GM21528 (cell line): ENCODE results near the gene TTLL11.

Experiments used
- ATAC-seq: cut with Tn5 transposase; IDR thresholded peaks from one replicate; pipeline ENCODE4 v1.9.1; 2021; ENCODE audit warnings: mild to moderate bottlenecking, moderate library complexity; ENCODE audit not compliant: unreplicated experiment, low FRiP score

The TTLL11 gene

DNA sequence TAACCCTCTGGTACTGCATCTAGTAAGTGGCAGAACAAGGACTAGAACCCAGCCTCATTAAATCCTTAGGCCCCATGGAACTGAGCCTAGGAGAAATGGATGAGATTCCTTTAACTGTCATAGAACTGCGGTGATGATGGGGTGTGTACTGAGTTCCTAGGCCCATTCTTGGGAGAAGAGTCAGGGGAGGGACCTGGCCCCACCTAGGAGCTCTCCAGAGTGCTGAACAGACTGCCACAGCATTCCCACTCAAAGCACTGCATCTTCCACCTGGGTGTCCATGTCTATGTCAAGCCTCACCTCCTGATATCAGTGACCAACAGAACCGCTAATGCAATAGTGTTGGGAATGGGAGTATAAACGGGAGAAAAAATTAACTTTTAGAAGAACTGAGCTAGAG, 36.6 kb downstream of the TTLL11 start:
- no peak for ATAC-seq

DNA sequence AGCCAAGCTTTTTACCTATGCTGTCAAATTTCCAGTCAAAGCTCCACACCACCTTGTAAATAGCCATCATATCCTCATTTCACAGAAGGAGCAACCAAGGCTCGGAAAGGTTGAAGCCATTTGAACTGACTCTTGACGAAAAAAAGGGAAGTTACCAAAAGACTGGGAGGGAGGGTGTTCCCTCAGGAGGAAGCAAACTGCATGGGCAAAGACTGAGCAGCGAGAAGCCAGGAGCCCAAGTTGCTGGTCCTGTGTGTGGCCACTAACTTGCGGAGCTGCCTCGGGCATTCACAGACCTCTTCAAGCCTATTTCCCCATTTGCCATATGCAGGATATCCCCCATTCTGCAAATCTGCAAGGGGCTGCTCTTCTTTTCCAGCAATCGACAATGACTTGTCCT, 37.4 kb downstream of the TTLL11 start:
- no peak for ATAC-seq

DNA sequence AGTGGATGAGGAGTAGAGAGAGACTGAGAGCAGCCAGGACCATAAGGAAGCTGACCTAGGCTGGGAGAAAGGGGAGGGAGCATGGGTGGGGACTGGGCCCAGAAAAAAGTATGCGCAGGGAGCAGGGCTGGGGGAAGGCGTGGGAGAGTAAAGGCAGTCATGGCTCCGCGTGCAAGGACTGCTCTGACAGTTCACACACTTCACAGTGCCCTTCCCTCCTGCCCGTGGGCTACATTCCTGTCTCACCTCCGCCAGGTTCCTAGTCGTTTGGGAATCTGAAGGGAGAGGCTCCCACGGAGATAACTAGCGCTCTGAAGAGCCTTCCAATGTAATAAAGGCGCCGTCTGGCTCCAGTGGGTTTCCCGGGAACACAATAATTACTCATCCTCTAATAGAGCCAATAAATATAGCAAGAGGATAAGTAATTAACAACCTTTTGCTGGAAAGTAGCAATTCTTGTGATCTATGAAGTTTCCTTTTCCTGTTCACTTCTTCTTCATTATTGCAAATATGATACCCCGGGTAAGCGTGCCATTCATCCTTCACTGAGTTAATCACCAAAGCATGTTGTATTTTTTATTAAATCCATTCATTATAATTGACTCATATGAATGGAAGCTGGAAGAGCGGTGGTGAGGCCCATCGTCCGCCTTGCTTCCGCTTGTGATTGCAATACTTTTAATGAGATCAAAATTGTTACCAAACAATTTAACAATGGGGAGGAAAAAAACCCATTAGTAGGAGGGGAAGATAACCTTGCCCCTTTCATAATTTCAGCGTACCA, 39.3 kb downstream of the TTLL11 start:
- no peak for ATAC-seq

DNA sequence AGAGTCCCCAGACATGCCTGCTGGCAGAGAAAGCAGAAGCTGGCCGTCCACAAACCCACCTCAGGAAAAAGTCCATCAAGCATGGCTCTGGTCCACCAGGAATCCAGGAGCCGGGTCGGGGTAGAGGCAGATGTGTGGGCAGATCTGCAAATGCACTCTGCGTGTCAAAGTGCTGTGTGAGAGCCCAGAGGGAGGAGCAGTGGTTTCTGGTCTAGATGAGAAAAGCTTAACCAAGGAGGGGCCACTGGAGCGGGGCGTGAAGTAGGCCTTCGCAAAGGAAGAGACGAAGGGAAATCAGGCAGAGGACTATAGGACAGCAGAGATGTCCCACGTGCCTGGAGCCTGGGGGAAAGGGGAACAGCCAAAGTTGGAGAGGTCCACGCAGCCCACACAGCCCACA, 40.0 kb downstream of the TTLL11 start:
- no peak for ATAC-seq

DNA sequence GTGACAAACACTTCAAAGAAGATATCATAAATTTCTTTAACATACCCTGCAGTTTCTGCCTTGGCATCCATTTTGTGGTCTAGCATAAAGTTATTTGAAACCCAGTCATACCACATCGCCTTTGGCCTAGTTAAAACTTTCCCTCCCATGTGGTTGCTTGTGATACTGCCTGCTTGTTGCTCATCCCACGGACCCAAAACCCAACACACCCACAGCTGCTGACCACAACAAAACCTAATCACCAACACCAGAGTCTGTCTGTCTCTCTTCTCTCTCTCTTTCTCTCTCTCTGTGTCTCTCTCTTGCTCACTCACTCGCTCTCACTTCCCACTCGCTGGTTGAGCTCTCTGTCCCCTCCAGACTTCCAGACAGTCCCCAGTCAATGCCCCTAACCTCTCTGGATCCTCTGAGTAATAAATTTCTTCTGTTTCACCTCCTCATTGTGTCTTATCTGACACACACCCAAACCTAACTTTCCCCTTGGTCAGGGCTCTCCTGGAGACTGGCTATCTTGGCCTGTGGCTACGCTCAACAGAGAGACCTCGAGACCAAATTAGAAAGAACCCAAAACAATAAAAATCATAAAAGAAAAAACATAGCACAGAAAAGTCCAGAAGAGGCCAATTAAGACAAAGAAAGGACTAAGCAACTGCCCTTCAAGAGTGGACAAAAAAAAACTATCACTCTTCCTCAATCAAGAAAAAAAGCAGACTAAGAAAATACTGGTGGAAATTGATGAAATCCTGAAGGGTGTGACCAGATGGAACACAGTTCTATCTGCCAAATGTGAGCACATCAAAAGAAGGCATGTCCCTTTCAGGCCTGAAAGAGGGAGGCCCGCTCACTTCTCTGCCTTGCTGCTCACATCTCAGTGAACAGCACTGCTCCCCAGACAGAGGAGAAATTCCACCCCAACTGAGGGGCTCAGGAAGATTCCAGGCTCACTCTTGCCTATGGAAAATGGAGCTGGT, 41.5 kb downstream of the TTLL11 start:
- no peak for ATAC-seq

DNA sequence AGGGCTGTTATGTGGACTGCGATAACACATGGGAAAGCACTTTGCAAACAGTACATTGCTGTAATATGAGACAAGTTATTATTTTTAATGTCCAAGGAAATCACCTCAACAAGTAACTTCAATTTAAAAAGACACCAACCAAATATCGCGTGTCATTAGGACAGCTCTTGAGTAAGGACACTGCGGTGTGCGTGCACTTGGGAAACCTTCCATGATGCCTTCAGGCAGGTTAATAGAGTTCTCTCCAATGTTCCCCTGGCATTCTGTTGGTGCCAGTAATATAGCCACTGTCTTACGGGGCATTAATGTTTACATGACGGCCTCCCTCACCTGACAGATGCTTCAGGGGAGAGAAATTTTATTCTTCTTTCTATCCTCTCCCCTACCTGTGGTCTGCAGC, 42.9 kb downstream of the TTLL11 start:
- no peak for ATAC-seq

DNA sequence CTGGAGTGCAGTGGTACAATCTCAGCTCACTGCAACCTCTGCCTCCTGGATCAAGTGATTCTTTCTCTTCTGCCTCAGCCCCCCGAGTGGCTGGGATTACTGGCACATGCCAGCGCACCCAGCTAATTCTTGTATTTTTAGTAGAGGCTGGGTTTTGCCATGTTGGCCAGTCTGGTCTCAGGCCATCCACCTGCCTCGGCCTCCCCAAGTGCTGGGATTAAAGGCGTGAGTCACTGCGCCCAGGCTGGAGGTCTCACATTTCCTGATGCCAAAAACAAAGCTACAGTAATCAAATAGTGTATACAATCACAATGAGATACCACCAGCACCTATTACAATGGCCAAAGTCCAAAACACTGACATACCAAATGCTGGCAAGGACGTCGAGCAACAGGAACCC, 51.1 kb downstream of the TTLL11 start:
- no peak for ATAC-seq

DNA sequence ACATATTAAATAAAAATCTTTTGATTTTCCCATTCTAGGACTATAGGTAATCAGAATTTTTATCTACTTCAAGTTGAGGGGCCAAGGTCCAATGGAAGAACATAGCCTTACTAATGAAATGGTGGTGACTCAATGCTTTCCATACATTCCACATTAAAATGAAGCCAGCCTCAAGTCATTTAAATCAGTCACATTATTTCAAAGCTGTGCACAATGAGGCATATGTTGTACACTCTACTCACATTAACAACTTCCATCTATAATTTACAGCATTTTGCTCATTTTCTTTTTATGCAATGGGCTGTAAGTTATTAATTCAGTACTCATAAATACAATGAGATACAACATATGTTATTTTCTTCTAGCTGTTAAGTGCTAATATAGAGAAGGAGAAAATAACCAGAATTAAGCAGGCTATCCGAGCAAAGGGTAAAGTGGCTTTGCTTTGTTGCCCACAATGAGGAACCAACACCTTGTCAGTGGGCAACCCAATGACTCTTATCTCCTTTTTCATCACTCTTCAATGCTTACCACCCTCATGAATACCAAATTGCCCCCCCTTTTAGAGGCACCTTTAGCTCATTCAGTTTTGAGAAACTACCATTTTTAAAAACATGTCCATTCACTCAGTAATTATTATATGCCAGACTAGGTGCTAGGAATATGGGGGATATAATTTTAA, 52.4 kb downstream of the TTLL11 start:
- ATAC-seq, result no peak

DNA sequence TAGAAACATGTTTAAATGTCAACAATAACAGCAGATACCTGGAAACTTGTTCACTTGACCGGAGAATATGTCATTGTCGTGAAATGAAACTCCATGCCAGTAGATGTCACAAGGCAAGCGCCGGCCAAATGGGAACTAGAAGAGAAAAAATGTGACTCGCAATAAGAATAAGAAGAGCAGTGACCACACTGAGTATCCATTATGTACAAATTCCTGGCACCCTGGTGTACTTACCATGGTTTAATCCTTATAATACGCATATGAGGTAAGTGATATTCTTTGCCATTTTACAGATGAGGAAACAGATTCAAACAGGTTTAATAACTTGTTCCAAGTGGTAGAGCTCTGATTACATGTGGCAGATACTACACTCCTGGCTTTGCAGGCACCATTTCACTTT, 53.9 kb downstream of the TTLL11 start:
- ATAC-seq, result no peak

DNA sequence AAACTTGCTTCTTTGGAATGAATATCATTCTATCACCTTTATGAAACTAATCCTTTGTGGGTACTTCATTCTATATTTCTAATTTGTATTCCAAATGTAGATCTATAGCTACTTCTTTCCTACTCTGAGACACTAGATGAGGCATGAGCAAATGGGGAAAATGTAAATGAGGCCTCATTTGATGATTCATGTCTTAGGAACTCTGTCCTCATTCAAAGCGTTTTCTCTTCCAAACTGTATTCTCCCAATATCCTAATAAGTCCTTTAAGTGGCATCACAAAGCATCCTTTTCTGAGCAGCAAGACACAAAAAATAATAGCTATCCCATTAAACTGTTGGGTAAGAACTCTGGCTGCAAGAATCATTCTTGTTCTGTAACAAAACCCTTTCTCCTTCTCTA, 56.1 kb downstream of the TTLL11 start:
- ATAC-seq, result no peak

DNA sequence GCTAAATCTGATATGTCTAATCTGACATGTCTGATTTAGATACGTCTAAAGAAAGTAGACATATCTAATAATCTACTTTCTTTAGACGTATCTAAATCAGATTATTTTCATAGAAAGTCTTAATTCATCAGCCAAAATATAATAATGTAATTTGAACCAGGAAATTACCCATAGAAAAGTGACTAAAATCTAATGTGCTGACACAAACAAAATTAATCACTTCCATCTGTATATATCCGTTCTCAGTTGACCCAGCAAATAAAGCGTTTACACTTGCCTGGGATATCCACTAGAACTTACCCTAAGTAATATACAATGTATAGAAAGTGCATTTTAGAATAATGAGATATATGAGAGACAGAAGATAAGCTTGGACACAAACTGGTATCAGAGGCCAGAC, 56.7 kb downstream of the TTLL11 start:
- no peak for ATAC-seq

DNA sequence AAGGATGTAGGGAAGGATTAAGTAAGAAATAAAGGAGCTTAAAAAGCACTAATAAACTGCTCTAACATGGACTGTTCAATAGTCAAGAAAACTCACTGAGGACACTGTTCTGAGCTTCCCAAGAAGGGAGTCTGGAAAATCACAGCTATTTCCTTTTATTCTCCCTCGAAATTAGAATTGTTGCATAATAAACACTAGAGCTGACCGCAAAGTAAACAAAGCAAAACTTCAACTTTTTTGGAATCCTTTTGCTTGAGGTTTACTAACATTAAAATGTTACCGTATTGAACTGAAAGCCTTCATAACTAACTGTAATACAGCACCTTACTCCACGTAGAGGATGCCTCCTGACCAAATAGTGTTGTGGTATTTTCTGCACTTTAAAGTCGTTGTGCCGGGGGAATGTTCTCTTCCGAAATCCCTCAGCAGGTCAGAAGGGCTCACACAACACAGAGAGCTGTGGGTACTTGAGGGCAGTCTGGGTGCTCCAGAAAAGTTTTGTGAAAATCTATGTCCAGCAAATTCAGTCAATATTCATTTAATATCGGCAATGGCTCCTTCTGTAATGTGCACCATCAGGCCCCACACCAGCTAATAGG, 59.2 kb downstream of the TTLL11 start:
- ATAC-seq, result no peak

DNA sequence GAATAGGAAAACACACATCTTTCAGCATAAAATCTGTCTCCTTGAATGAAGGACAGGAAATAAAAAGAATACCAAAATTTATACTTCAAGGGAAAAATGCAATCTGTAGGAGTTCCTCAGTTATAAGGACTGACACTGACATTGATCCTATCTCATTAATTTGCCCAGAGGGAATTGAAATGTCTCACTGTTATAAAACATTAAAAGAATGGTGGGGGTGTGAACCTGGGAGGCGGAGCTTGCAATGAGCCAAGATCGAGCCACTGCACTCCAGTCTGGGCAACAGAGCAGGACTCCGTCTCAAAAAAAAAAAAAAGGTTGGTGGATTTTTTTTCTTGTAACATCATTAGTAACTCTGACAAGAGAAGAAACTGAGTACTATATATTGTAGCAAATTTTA, 60.8 kb downstream of the TTLL11 start:
- no peak for ATAC-seq

DNA sequence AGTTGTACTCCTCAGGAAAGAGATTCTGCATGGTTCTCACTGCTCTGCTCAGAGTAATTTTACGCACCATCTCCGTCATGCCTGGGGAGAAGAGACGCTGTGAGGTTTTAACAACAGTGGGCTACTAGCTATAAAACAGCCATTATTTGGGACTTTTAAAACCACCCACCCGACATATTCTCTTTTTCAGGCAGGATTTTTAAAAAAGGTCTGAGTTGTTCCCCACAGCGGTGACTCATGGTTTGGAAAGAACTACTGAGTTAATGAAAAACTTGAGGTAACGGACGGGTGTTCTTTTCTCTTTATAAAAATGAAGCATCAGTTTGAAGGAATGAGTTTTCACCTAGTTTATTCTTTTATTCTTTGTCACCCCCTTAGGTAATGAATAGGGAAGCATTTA, 61.3 kb downstream of the TTLL11 start:
- no peak for ATAC-seq

DNA sequence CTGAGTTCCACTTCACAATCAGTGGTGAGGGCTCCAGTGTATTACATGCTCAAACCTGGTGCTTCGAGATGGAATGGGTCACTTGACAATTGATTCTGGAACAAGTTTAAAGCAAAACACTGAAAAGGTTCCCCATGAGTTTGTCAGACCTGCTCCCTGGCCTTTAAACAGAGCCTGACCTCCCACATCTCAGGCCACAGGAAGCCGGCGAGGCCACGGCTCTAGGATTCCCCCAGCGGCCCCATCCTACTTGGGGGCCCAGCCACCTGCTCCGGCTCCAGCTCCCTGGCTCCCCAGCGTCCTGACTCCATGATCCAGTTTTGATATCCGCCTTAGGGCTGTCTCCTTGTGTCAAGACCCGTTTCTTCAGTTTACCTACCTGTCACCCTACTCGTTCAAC, 62.0 kb downstream of the TTLL11 start:
- no peak for ATAC-seq

DNA sequence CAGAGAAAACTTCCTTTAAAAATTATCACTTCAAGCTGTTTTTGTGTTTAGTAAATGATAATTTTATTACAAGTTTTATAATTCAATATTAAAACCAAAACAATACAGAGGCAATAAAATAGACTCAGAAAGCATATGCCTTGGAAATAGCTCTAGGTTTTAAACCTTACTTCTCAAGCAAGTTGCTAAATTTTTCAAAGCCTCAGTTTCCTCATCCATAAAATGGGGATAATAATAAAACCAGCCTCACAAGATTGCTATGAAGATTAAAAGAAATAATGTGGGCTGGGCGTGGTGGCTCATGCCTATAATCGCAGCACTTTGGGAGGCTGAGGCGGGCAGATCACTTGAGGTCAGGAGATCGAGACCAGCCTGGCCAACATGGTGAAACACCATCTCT, 62.8 kb downstream of the TTLL11 start:
- ATAC-seq, result no peak

DNA sequence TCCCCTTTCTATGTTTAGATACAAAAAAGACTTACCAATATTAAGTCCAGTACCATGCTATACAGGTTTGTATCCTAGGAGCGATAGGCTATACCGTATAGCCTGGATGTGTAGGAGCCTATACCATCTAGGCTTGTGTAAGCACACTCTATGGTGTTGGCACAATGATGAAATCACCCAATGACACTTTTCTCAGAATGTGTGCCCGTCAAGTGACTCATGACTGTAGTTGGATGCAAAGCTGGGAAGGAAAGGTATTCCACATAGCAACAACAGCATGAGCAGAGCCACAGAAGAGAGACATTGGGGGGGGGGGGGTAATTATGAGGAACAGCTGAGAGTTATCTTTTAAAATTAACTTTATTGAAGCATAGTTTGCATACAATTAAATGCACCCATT, 63.2 kb downstream of the TTLL11 start:
- no peak for ATAC-seq

DNA sequence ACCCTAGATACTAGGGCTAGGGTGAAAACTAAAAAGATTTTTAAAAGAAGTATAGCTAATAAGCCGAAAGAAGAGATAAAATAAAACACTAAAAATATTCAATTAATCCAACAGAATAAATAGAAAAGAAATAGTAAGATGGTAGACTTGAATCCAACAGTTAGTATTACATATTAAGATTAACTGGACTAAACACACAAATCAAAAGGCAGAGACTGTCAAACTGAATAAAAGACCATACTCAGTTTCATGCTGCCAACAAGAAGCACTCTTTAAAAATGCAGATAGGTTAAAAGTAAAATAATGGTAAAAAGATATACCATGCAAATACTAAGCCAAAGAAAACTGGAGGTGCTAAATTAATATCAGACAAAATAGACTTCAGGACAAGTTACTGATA, 65.0 kb downstream of the TTLL11 start:
- no peak for ATAC-seq

DNA sequence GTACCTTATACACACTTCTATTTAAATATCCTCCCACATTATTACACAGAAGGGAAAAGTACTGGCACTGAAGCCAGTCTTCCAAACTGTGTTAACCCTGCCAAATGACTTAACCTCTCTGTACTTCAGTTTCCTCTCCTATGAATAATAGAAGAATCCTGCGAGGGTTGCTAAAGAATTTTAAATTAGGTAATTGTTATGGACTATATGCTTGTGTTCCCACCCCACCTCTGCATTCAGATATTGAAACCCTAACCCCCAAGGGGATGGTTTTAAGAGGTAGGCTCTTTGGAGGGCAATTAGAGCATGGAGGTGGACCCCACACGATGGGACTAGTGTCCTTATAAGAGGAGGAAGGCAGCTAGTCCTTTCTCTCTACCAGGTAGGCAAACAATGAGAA, 72.7 kb downstream of the TTLL11 start:
- no peak for ATAC-seq

DNA sequence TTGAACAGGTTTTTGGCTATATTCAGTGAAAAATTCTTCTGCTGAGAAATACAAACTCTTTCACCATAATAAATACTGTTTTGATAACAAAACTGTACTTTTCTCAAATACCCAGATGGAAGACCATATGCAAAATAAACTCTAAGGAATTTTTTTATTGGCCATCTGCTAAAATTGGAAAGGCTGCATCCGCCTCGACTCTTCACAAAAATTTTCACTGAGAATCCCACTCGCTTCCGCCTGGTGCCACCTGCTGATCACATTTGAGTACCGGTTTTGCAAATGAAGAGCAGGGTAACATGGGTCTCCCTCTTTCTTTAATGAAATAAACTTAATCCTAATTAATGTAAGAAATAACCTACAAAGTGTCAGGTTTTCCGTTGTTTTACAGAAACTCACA, 76.4 kb downstream of the TTLL11 start:
- ATAC-seq, result no peak

DNA sequence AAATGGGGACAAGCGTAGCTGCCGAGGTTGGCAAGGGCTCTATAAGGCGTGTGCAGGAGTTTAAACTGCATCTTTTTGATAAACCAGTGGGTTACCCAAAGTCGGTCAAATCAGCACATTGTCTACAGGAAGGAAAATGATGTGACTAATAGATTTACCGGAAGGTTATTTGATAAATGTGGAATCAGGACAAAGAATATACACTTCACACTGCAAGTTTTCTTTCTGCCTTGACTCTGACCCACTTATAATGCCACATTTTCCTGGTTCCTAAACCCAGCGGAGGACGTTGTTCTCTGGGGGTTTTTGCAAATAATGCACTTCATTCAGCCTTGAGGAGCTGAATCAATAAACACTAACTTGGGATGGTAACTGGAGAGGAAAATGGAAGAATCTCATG, 76.8 kb downstream of the TTLL11 start:
- no peak for ATAC-seq
